ENCODE results near the gene MSI2. TPM values are rescaled to one million over a fixed set of nuclear protein-coding genes. Genes with fewer than 3 reads are reported as not detected.
A peak's percentile ranks its signal among the peaks of the same experiment; 100 is the strongest.

MSI2 gene
- total and polyA plus RNA-seq, 2 donors = 25.3 to 52.5 TPM

- Histone ChIP-seq H3K4me3 (ENCODE audit: low read length in 2 of 2) (no peak overlapping the region), H3K9me3 (ENCODE audit: control insufficient read depth in 2 of 2, insufficient read depth in 1 of 2, low read length in 1 of 2) (no peaks in the 10 kb centered on the region), H3K27ac (ENCODE audit: low read depth in 1 of 2, low read length in 1 of 2) (peak overlapping the region in 1 of 2 donors; percentile 95), H3K27me3 (ENCODE audit: control insufficient read depth in 2 of 2, insufficient read depth in 1 of 2, low read length in 1 of 2) (no peaks in the 10 kb centered on the region), H3K36me3 (ENCODE audit: control insufficient read depth in 2 of 2, insufficient read depth in 2 of 2, low read length in 1 of 2) (peaks cover 4 to 28% of the 10 kb centered on the region in 2 donors), H3K4me1 (ENCODE audit: control insufficient read depth in 2 of 2, insufficient read depth in 2 of 2, low read length in 2 of 2) (peaks cover 69 to 97% of the 10 kb centered on the region in 2 donors)
- 25% methylated on average over 14 of the region's 14 CpGs for WGBS
- DNase-seq (ENCODE audit: low read depth in 6 of 9, low spot score in 9 of 9) = peak in 4 of 9 donors; percentile 66 to 82 (median 69)
These were observed 297.9 kb downstream of the MSI2 start for GRCh38 chr17:57553991-57554825.

GRCh38 chr17:57554826-57555635, 298.7 kb downstream of the MSI2 start:
- Histone ChIP-seq H3K27ac (ENCODE audit: low read depth in 1 of 2, low read length in 1 of 2) (peak overlapping the region in 1 of 2 donors; percentile 95), H3K4me3 (ENCODE audit: low read length in 2 of 2) (no peak overlapping the region), H3K4me1 (ENCODE audit: control insufficient read depth in 2 of 2, insufficient read depth in 2 of 2, low read length in 2 of 2) (peaks cover 61 to 97% of the 10 kb centered on the region in 2 donors), H3K27me3 (ENCODE audit: control insufficient read depth in 2 of 2, insufficient read depth in 1 of 2, low read length in 1 of 2) (no peaks in the 10 kb centered on the region), H3K36me3 (ENCODE audit: control insufficient read depth in 2 of 2, insufficient read depth in 2 of 2, low read length in 1 of 2) (peaks cover 4 to 29% of the 10 kb centered on the region in 2 donors), H3K9me3 (ENCODE audit: control insufficient read depth in 2 of 2, insufficient read depth in 1 of 2, low read length in 1 of 2) (no peaks in the 10 kb centered on the region)
- no peak for DNase-seq (ENCODE audit: low read depth in 6 of 9, low spot score in 9 of 9)
- WGBS = 92% methylated on average over 16 of the region's 16 CpGs

- WGBS = 96% methylated on average over 1 of the region's 1 CpG
- peaks cover 60 to 98% of the 10 kb centered on the region in 2 donors for H3K4me1 ChIP-seq (ENCODE audit: control insufficient read depth in 2 of 2, insufficient read depth in 2 of 2, low read length in 2 of 2)
These were observed 299.4 kb downstream of the MSI2 start for GRCh38 chr17:57555636-57556175.

GRCh38 chr17:57556320-57556719, 300.0 kb downstream of the MSI2 start:
- WGBS = 92% methylated on average over 5 of the region's 5 CpGs
- no peak for DNase-seq (ENCODE audit: low read depth in 6 of 9, low spot score in 9 of 9)
- peaks cover 4 to 29% of the 10 kb centered on the region in 2 donors for H3K36me3 ChIP-seq (ENCODE audit: control insufficient read depth in 2 of 2, insufficient read depth in 2 of 2, low read length in 1 of 2)
- H3K27ac ChIP-seq (ENCODE audit: low read depth in 1 of 2, low read length in 1 of 2) = no peak overlapping the region
- no peaks in the 10 kb centered on the region for H3K9me3 ChIP-seq (ENCODE audit: control insufficient read depth in 2 of 2, insufficient read depth in 1 of 2, low read length in 1 of 2)
- H3K27me3 ChIP-seq (ENCODE audit: control insufficient read depth in 2 of 2, insufficient read depth in 1 of 2, low read length in 1 of 2) = no peaks in the 10 kb centered on the region
- H3K4me1 ChIP-seq (ENCODE audit: control insufficient read depth in 2 of 2, insufficient read depth in 2 of 2, low read length in 2 of 2) = peaks cover 65 to 98% of the 10 kb centered on the region in 2 donors
- no peak overlapping the region for H3K4me3 ChIP-seq (ENCODE audit: low read length in 2 of 2)

More at GRCh38 chr17:57555636-57556175, 299.4 kb downstream of the MSI2 start:
- no peak overlapping the region for H3K4me3 ChIP-seq (ENCODE audit: low read length in 2 of 2)
- DNase-seq (ENCODE audit: low read depth in 6 of 9, low spot score in 9 of 9) = no peak
- H3K9me3 ChIP-seq (ENCODE audit: control insufficient read depth in 2 of 2, insufficient read depth in 1 of 2, low read length in 1 of 2) = no peaks in the 10 kb centered on the region
- peak overlapping the region in 1 of 2 donors; percentile 95 for H3K27ac ChIP-seq (ENCODE audit: low read depth in 1 of 2, low read length in 1 of 2)
- peaks cover 4 to 29% of the 10 kb centered on the region in 2 donors for H3K36me3 ChIP-seq (ENCODE audit: control insufficient read depth in 2 of 2, insufficient read depth in 2 of 2, low read length in 1 of 2)
- no peaks in the 10 kb centered on the region for H3K27me3 ChIP-seq (ENCODE audit: control insufficient read depth in 2 of 2, insufficient read depth in 1 of 2, low read length in 1 of 2)

GRCh38 chr17:57556977-57557376, 300.7 kb downstream of the MSI2 start:
- Histone ChIP-seq H3K36me3 (ENCODE audit: control insufficient read depth in 2 of 2, insufficient read depth in 2 of 2, low read length in 1 of 2) (peaks cover 4 to 28% of the 10 kb centered on the region in 2 donors), H3K4me1 (ENCODE audit: control insufficient read depth in 2 of 2, insufficient read depth in 2 of 2, low read length in 2 of 2) (peaks cover 59 to 97% of the 10 kb centered on the region in 2 donors), H3K27me3 (ENCODE audit: control insufficient read depth in 2 of 2, insufficient read depth in 1 of 2, low read length in 1 of 2) (no peaks in the 10 kb centered on the region), H3K4me3 (ENCODE audit: low read length in 2 of 2) (no peak overlapping the region), H3K9me3 (ENCODE audit: control insufficient read depth in 2 of 2, insufficient read depth in 1 of 2, low read length in 1 of 2) (no peaks in the 10 kb centered on the region), H3K27ac (ENCODE audit: low read depth in 1 of 2, low read length in 1 of 2) (peak overlapping the region in 1 of 2 donors; percentile 70)
- no peak for DNase-seq (ENCODE audit: low read depth in 6 of 9, low spot score in 9 of 9)
- WGBS = 97% methylated on average over 8 of the region's 8 CpGs

- H3K27me3 ChIP-seq (ENCODE audit: control insufficient read depth in 2 of 2, insufficient read depth in 1 of 2, low read length in 1 of 2) = no peaks in the 10 kb centered on the region
- H3K9me3 ChIP-seq (ENCODE audit: control insufficient read depth in 2 of 2, insufficient read depth in 1 of 2, low read length in 1 of 2) = no peaks in the 10 kb centered on the region
- 92% methylated on average over 4 of the region's 4 CpGs for WGBS
- H3K27ac ChIP-seq (ENCODE audit: low read depth in 1 of 2, low read length in 1 of 2) = peak overlapping the region; percentile 70 to 74
- peaks cover 4 to 30% of the 10 kb centered on the region in 2 donors for H3K36me3 ChIP-seq (ENCODE audit: control insufficient read depth in 2 of 2, insufficient read depth in 2 of 2, low read length in 1 of 2)
- no peak for DNase-seq (ENCODE audit: low read depth in 6 of 9, low spot score in 9 of 9)
- H3K4me1 ChIP-seq (ENCODE audit: control insufficient read depth in 2 of 2, insufficient read depth in 2 of 2, low read length in 2 of 2) = peaks cover 55 to 92% of the 10 kb centered on the region in 2 donors
- no peak overlapping the region for H3K4me3 ChIP-seq (ENCODE audit: low read length in 2 of 2)
These were observed 301.1 kb downstream of the MSI2 start for GRCh38 chr17:57557416-57557815.

- peak in 1 of 9 donors; percentile 54 for DNase-seq (ENCODE audit: low read depth in 6 of 9, low spot score in 9 of 9)
- H3K36me3 ChIP-seq (ENCODE audit: control insufficient read depth in 2 of 2, insufficient read depth in 2 of 2, low read length in 1 of 2) = peaks cover 4 to 30% of the 10 kb centered on the region in 2 donors
- peaks cover 48 to 86% of the 10 kb centered on the region in 2 donors for H3K4me1 ChIP-seq (ENCODE audit: control insufficient read depth in 2 of 2, insufficient read depth in 2 of 2, low read length in 2 of 2)
- no peak overlapping the region for H3K4me3 ChIP-seq (ENCODE audit: low read length in 2 of 2)
- H3K27ac ChIP-seq (ENCODE audit: low read depth in 1 of 2, low read length in 1 of 2) = peak overlapping the region; percentile 56 to 70
- H3K27me3 ChIP-seq (ENCODE audit: control insufficient read depth in 2 of 2, insufficient read depth in 1 of 2, low read length in 1 of 2) = no peaks in the 10 kb centered on the region
- WGBS = 28% methylated on average over 22 of the region's 22 CpGs
- H3K9me3 ChIP-seq (ENCODE audit: control insufficient read depth in 2 of 2, insufficient read depth in 1 of 2, low read length in 1 of 2) = no peaks in the 10 kb centered on the region
These were observed 301.7 kb downstream of the MSI2 start for GRCh38 chr17:57557834-57558681.

GRCh38 chr17:57559226-57559625, 302.9 kb downstream of the MSI2 start:
- H3K4me1 ChIP-seq (ENCODE audit: control insufficient read depth in 2 of 2, insufficient read depth in 2 of 2, low read length in 2 of 2) = peaks cover 37 to 75% of the 10 kb centered on the region in 2 donors
- WGBS = 96% methylated on average over 7 of the region's 7 CpGs
- DNase-seq (ENCODE audit: low read depth in 6 of 9, low spot score in 9 of 9) = no peak
- H3K36me3 ChIP-seq (ENCODE audit: control insufficient read depth in 2 of 2, insufficient read depth in 2 of 2, low read length in 1 of 2) = peaks cover 8 to 37% of the 10 kb centered on the region in 2 donors
- no peaks in the 10 kb centered on the region for H3K27me3 ChIP-seq (ENCODE audit: control insufficient read depth in 2 of 2, insufficient read depth in 1 of 2, low read length in 1 of 2)
- H3K27ac ChIP-seq (ENCODE audit: low read depth in 1 of 2, low read length in 1 of 2) = no peak overlapping the region
- H3K4me3 ChIP-seq (ENCODE audit: low read length in 2 of 2) = no peak overlapping the region
- H3K9me3 ChIP-seq (ENCODE audit: control insufficient read depth in 2 of 2, insufficient read depth in 1 of 2, low read length in 1 of 2) = no peaks in the 10 kb centered on the region
